Colonic mucosa (tissue), 4 donors: ENCODE measurements around the gene GRID1. TPM values are rescaled to one million over a fixed set of nuclear protein-coding genes. Genes with fewer than 3 reads are reported as not detected.
"Not testable (repeated sequence)": the region's sequence is repeated elsewhere in the genome, so short reads cannot be mapped to it uniquely, and the experiment has no call there.

Experiments used
- DNase-seq: peaks from one replicate; pipeline ENCODE4 v3.0.0-alpha.2; 2020
- H3K27ac ChIP-seq: fragments of 200-600 bp; one replicate; pipeline ENCODE4 v1.8.0; 2021
- H3K27me3 ChIP-seq: fragments of 200-600 bp; one replicate; pipeline ENCODE4 v1.8.0; 2021
- H3K36me3 ChIP-seq: fragments of 200-600 bp; one replicate; pipeline ENCODE4 v1.8.0; 2021
- H3K4me1 ChIP-seq: fragments of 200-600 bp; one replicate; pipeline ENCODE4 v1.8.0; 2021; ENCODE audit warnings: mild to moderate bottlenecking
- H3K4me3 ChIP-seq: fragments of 200-600 bp; one replicate; pipeline ENCODE4 v1.8.0; 2021
- H3K9ac ChIP-seq, 2 donors: one replicate each; pipeline ENCODE4 v1.7.0; 2013; ENCODE audit warnings: control low read depth in 2 of 2, low read depth in 2 of 2, low read length in 2 of 2
- H3K9me3 ChIP-seq: fragments of 200-600 bp; one replicate; pipeline ENCODE4 v1.8.0; 2021
- intact Hi-C: fragments of 100-400 bp; cut with DNase I; formaldehyde crosslinking; loops from one replicate; pipeline ENCODE4 v1.14.1; 2022
- total RNA-seq, 2 donors: library from RNA; stranded (reverse); fragmentation: NEBNext Ultra II Directional in 1 of 2; extraction: Animal tissue kit (Norgen Biotek cat#: 25700) in 1 of 2; gene quantifications; one replicate each; pipeline ENCODE4 v1.2.1, GENCODE V29; 2021
- TF ChIP-seq, protein P1 (sequence below): fragments of 200-600 bp; IDR thresholded peaks from one replicate; pipeline ENCODE4 v1.8.0; 2022; ENCODE audit warnings: antibody characterized with exemption, mild to moderate bottlenecking
- donor health status: healthy.
- donor health status: DM: no; HTN: no; CAD: no.
- donor health status: DM: no; HTN: no; CAD: no.

GRID1 gene
- total RNA-seq, 2 donors from 2014 or later: 0.30 to 0.37 TPM

DNA sequence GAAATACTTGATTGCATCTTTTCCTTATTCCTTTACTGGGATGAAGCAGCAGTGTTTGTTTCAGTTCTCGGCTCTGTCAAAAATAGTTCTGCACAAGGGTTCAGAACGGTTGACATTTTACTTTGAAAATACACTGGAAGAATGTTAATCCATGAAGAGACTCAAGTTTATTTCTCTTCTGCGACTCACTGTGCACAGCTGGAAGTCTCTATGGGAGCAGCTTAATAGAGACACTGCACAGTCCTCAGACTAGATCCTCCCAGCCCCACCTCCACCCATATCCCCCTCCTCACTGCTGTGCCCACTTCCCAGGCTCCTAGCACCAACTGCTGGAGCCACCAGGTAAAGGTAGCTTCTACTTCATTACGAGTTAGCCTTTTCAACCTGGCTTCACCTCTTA is 517.8 kb downstream of the GRID1 start:
- no peak overlapping the region for H3K4me3 ChIP-seq
- no peaks in the 10 kb centered on the region for H3K36me3 ChIP-seq
- H3K9ac ChIP-seq: no peak overlapping the region
- TF ChIP-seq, protein P1, sequence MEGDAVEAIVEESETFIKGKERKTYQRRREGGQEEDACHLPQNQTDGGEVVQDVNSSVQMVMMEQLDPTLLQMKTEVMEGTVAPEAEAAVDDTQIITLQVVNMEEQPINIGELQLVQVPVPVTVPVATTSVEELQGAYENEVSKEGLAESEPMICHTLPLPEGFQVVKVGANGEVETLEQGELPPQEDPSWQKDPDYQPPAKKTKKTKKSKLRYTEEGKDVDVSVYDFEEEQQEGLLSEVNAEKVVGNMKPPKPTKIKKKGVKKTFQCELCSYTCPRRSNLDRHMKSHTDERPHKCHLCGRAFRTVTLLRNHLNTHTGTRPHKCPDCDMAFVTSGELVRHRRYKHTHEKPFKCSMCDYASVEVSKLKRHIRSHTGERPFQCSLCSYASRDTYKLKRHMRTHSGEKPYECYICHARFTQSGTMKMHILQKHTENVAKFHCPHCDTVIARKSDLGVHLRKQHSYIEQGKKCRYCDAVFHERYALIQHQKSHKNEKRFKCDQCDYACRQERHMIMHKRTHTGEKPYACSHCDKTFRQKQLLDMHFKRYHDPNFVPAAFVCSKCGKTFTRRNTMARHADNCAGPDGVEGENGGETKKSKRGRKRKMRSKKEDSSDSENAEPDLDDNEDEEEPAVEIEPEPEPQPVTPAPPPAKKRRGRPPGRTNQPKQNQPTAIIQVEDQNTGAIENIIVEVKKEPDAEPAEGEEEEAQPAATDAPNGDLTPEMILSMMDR: no peak
- intact Hi-C loops: no loop called here
- H3K4me1 ChIP-seq: no peaks in the 10 kb centered on the region
- no peak for DNase-seq
- H3K9me3 ChIP-seq: no peaks in the 10 kb centered on the region
- no peak overlapping the region for H3K27ac ChIP-seq
- H3K27me3 ChIP-seq: no peaks in the 10 kb centered on the region

DNA sequence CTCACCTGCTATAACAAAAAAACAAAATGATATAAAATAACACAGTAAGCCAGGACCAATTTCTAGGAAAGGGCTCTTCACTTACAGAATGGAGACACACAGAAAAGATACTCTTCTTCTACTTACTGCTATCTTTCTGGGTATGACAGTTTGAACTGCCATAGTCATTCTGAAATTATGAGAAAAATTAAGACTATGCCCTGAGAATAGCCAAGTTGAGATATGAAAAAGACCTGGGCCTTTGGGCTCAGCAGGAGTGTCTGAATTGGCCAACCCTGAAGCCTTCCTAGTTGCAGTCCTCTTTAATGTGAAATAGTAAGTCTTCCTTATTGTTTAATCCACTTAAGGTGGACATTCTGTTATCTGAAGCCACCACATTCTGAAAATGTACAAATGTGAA is 519.5 kb downstream of the GRID1 start:
- Histone ChIP-seq H3K4me3 (no peak overlapping the region), H3K36me3 (no peaks in the 10 kb centered on the region), H3K27me3 (no peaks in the 10 kb centered on the region), H3K9ac (no peak overlapping the region), H3K27ac (no peak overlapping the region), H3K9me3 (no peaks in the 10 kb centered on the region), H3K4me1 (no peaks in the 10 kb centered on the region)
- intact Hi-C loops: no loop called here
- TF ChIP-seq, protein P1: no peak
- DNase-seq: no peak

DNA sequence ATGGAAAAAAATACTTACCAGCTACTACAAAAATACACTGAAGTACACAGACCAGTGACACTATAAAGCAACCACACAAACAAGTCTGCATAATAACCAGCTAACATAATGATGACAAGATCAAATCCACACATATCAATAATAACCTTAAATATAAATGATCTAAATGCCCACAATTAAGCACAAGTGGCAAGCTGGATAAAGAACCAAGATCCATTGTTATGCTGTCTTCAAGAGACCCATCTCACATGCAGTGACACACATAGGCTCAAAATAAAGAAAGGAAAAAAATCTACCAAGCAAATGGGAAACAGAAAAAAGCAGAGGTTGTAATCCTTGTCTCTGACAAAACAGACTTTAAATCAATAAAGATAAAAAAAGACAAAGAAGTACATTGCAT is 527.9 kb downstream of the GRID1 start:
- H3K36me3 ChIP-seq, intact Hi-C loops, H3K4me3 ChIP-seq, H3K4me1 ChIP-seq, H3K27me3 ChIP-seq, DNase-seq, H3K27ac ChIP-seq, H3K9me3 ChIP-seq, H3K9ac ChIP-seq: not testable (repeated sequence)

DNA sequence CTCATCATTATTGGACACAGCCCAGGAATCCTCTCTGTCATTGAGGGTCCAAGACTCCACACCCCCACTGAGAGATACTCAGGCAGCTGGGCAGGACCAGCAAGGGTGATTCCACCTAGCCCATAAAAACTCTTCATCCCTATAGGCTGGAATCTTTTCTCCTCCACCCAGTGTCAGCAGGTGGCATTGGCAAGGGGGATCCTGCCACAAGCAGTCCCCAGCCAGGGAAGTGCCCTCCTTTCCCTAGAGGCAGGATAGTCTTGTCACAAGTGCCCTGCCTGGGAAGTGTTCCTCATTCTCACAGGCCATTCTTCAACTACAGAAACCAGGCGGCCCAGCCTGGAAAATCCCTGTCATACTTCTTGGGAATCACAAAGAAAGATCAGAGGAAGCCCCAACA is 533.6 kb downstream of the GRID1 start:
- H3K27ac ChIP-seq: no peak overlapping the region
- H3K9ac ChIP-seq: no peak overlapping the region
- no peaks in the 10 kb centered on the region for H3K36me3 ChIP-seq
- no peak for DNase-seq
- H3K27me3 ChIP-seq: no peaks in the 10 kb centered on the region
- H3K4me3 ChIP-seq: no peak overlapping the region
- H3K4me1 ChIP-seq: no peaks in the 10 kb centered on the region
- intact Hi-C loops: no loop called here
- TF ChIP-seq, protein P1: no peak
- H3K9me3 ChIP-seq: no peaks in the 10 kb centered on the region

DNA sequence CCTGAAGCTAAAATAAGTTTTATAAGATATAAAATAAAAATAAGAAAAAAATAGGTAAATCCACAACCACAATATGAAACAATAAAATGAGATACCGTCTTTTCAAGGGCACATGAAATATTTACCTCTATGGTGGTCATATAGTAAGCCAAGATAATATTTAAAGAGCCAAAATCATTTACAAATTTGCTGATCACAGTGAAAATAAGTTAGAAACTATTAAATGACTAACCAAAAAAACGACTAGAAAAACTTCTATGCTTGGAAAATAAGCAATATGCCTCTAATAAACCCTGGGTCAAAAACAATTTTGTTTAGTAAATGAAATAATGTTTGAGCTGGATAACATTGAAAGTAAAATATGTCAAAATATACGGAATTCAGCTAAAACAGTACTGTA is 535.2 kb downstream of the GRID1 start:
- intact Hi-C loops: no loop called here
- H3K4me3 ChIP-seq: no peak overlapping the region

DNA sequence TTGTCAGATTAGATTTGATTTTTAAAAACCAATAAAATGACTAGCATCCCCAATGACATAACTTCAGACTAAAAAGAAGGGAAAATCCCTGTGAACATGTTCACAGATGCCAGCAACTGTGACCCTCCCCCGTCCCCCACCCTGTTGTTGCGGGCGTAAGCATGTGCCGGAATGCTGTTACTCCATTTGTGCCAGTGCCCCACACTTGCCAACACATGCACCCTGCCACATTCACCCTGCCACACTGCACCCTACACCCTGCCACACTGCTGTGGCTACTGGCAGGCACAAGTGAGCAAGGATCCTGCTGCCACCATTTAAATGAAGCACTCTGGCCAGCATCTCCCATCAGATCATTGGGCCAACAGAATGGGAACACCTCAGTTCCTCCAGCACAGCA is 540.2 kb downstream of the GRID1 start:
- no peaks in the 10 kb centered on the region for H3K9me3 ChIP-seq
- TF ChIP-seq, protein P1: no peak
- H3K36me3 ChIP-seq: no peaks in the 10 kb centered on the region
- H3K4me1 ChIP-seq: no peaks in the 10 kb centered on the region
- no peak overlapping the region for H3K27ac ChIP-seq
- no peaks in the 10 kb centered on the region for H3K27me3 ChIP-seq
- H3K9ac ChIP-seq: no peak overlapping the region
- no peak for DNase-seq
- H3K4me3 ChIP-seq: no peak overlapping the region
- intact Hi-C loops: no loop called here

More for the DNA sequence above, 535.2 kb downstream of the GRID1 start:
- TF ChIP-seq, protein P1: no peak
- H3K4me1 ChIP-seq: no peaks in the 10 kb centered on the region
- no peak overlapping the region for H3K9ac ChIP-seq
- no peaks in the 10 kb centered on the region for H3K9me3 ChIP-seq
- no peak overlapping the region for H3K27ac ChIP-seq
- H3K27me3 ChIP-seq: no peaks in the 10 kb centered on the region
- no peak for DNase-seq
- H3K36me3 ChIP-seq: no peaks in the 10 kb centered on the region
